Stimulated activated CD8-positive, alpha-beta memory T cell treated with anti-CD3 and anti-CD28 coated beads, Interleukin-4, amount 100 ng/mL, for 1 hour (primary cell): Measurements from ENCODE around the gene PCDHGB6.
"Not testable (repeated sequence)": the region's sequence is repeated elsewhere in the genome, so short reads cannot be mapped to it uniquely, and the experiment has no call there.

Source experiments
- DNase-seq, 2 donors: peaks; one replicate each; pipeline ENCODE4 v3.0.0-alpha.2; 2020; ENCODE audit warnings: low read depth in 2 of 2, low spot score in 1 of 2

The PCDHGB6 gene

GRCh38 chr5:141407790-141408505, at the start of gene PCDHGB6:
PCDHGB6 (plus strand) TSS chr5:141408021; CDS start chr5:141408203, 182 bp downstream.
- DNase-seq = not testable (repeated sequence)

GRCh38 chr5:141359790-141360426, 47.9 kb upstream of the PCDHGB6 start, which contains the start of gene PCDHGB2:
PCDHGB2 (plus strand) TSS chr5:141359994; CDS start chr5:141360136, 142 bp downstream.
- no peak for DNase-seq

- no peak for DNase-seq
Measured at GRCh38 chr5:141360685-141361084, 47.1 kb upstream of the PCDHGB6 start.

- DNase-seq = no peak
Measured at GRCh38 chr5:141362719-141363118, 45.1 kb upstream of the PCDHGB6 start.

GRCh38 chr5:141363952-141364660, 43.7 kb upstream of the PCDHGB6 start, which contains the start of gene PCDHGA5:
PCDHGA5 (plus strand) TSS chr5:141364162; CDS start chr5:141364331, 169 bp downstream.
- DNase-seq = no peak

DNA sequence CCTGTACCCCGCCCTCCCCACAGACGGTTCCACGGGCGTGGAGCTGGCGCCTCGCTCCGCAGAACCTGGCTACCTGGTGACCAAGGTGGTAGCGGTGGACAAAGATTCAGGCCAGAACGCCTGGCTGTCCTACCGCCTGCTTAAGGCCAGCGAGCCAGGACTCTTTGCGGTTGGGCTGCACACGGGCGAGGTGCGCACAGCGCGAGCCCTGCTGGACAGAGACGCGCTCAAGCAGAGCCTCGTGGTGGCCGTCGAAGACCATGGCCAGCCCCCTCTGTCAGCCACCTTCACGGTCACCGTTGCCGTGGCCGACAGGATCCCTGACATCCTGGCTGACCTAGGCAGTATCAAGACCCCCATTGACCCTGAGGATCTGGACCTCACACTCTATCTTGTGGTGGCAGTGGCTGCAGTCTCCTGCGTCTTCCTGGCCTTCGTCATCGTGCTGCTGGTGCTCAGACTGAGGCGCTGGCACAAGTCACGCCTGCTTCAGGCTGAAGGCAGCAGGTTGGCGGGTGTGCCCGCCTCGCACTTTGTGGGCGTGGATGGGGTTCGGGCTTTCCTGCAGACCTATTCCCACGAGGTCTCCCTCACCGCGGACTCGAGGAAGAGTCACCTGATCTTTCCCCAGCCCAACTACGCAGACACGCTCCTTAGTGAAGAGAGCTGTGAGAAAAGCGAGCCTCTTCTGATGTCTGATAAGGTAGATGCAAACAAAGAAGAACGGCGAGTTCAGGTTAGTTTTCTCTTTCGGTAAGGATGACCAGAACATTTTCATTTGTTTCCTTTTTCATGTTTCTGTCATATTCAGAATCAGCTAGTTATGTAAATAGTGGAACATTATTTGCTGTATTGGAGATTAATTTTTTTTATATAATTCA, 41.6 kb upstream of the PCDHGB6 start:
- no peak for DNase-seq

GRCh38 chr5:141369994-141370848, 37.6 kb upstream of the PCDHGB6 start, which contains the start of gene PCDHGB3:
PCDHGB3 (plus strand) TSS chr5:141370242; CDS start chr5:141370395, 153 bp downstream.
- no peak for DNase-seq

- DNase-seq = no peak
Measured at GRCh38 chr5:141371572-141372475, 36.0 kb upstream of the PCDHGB6 start.

GRCh38 chr5:141373673-141374317, 34.0 kb upstream of the PCDHGB6 start, which contains the start of gene PCDHGA6:
PCDHGA6 (plus strand) TSS chr5:141373891; CDS start chr5:141374084, 193 bp downstream.
- DNase-seq = no peak

DNA sequence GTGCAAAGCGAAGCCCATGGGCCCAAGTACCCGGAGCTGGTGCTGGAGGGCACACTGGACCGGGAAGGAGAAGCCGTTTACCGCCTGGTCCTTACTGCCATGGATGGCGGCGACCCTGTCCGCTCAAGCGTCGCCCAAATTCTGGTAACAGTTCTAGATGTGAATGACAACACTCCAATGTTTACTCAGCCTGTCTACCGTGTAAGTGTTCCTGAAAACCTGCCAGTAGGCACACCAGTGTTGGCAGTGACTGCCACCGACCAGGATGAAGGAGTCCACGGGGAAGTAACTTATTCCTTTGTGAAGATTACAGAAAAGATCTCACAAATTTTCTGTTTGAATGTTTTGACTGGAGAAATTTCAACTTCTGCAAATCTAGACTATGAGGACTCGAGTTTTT, 33.2 kb upstream of the PCDHGB6 start:
- no peak for DNase-seq

GRCh38 chr5:141375444-141376155, 32.2 kb upstream of the PCDHGB6 start:
- not testable (repeated sequence) for DNase-seq

DNA sequence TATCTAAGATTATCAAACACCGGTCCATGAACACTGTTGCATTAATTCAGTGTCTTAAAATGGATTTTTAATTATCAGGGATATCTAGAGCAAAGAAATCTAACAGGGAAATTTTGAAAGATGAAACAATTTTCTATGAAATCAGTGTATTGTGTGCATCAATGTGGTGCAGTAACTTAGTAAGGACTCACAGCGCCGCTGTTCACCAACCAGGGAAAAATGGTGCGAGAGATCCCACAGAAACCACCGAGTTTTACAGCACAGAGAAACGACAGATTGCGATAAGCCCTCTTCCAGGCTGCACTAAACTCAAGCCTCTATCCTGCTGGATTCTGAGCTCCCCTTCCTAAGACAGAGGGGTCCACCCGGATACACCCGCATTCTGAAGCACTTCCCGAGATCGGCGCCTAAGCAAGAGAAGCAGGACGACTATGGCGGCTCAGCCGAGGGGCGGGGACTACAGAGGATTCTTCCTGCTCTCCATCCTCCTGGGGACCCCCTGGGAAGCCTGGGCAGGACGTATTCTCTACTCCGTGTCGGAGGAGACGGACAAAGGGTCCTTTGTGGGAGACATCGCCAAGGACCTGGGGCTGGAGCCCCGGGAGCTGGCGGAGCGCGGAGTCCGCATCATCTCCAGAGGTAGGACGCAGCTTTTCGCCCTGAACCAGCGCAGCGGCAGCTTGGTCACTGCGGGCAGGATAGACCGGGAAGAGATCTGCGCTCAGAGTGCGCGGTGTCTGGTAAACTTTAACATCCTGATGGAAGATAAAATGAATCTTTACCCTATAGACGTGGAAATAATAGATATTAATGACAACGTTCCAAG, 25.1 kb upstream of the PCDHGB6 start, which contains the start of gene PCDHGA7:
PCDHGA7 (plus strand) TSS at position 274 of the 826 bp plus-strand sequence; CDS start at position 432, 158 bp downstream.
- no peak for DNase-seq

- no peak for DNase-seq
Measured at GRCh38 chr5:141383345-141383744, 24.5 kb upstream of the PCDHGB6 start.

DNA sequence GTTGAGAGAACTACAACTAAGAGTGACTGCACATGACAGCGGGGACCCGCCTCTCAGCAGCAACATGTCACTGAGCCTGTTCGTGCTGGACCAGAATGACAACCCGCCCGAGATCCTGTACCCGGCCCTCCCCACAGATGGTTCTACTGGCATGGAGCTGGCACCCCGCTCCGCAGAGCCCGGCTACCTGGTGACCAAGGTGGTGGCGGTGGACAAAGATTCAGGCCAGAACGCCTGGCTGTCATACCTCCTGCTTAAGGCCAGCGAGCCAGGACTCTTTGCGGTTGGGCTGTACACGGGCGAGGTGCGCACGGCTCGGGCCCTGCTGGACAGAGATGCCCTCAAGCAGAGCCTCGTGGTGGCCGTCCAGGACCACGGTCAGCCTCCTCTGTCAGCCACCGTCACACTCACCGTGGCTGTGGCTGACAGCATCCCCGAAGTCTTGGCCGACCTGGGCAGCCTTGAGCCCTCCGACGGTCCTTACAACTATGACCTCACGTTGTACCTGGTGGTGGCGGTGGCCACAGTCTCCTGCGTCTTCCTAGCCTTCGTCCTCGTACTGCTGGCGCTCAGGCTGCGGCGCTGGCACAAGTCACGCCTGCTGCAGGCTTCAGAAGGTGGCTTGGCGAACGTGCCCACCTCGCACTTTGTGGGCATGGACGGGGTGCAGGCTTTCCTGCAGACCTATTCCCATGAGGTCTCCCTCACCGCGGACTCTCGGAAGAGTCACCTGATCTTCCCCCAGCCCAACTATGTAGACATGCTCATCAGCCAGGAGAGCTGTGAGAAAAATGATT, 23.2 kb upstream of the PCDHGB6 start:
- DNase-seq = no peak

DNA sequence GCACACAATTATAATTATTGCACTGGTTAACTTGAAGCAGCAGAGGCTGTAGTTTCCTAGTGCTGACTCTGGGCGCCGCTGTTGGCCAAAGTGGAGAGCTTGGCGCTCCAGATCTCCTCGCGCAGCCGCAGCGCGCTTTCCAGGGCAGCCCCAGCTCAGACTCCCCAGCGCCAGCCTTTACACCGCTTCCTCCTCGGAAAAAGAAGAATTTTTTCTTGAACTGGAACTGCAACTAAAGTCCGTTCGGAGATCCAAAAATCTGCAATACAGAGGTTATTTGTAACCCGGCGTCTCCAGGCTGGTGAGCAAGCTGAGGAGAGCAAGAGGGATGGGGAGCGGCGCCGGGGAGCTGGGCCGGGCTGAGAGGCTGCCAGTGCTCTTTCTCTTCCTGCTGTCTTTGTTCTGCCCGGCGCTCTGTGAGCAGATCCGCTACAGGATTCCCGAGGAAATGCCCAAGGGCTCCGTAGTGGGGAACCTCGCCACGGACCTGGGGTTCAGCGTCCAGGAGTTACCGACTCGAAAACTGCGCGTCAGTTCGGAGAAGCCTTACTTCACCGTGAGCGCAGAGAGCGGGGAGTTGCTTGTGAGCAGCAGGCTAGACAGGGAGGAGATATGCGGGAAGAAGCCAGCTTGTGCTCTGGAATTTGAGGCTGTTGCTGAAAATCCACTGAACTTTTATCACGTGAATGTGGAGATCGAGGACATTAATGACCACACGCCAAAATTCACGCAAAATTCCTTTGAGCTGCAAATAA, 20.1 kb upstream of the PCDHGB6 start, which contains the start of gene PCDHGB4:
PCDHGB4 (plus strand) TSS at position 142 of the 755 bp plus-strand sequence; CDS start at position 329, 187 bp downstream.
- not testable (repeated sequence) for DNase-seq
